ENCODE results near the gene SH3BP4. TPM values are rescaled to one million over a fixed set of nuclear protein-coding genes. Genes with fewer than 3 reads are reported as not detected.

Gene SH3BP4
- total and polyA plus RNA-seq, 10 of the 15 experiments (the other 5 are each of a cell fraction or from before 2014, with no cell fraction given), result 0.03 to 0.36 TPM; not detected in 8

DNA sequence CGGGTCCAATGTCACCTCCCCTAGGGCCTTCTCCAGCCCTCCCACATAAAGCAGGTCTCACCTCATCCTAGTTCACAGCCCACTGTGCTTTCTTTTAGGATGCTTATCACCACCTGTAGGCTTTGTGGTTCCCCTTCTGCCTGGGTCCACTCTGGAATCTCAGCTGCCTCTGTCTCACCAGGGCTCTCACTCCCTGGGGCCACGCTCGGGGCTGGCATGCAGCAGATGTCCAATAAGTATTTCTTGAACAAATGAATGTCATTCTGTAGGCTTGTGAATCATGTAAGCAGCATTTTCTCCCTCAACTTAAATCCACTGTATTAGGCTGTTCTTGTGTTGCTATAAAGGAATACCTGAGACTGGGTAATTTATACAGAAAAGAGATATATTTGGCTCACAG is 4.3 kb upstream of the SH3BP4 start:
- WGBS (ENCODE audit: insufficient coverage, insufficient replicate concordance, low lambda C conversion rate, missing lambda C conversion rate), result 2% methylated on average over 3 of the region's 3 CpGs
- H2AFZ ChIP-seq (ENCODE audit: control insufficient read depth, low read depth, low read length), result no peak overlapping the region
- no peak for TF ChIP-seq HDAC6 (IDR thresholded peaks at IDR 0.05; ENCODE audit: unreplicated experiment)
- no peak for TF ChIP-seq TARDBP (IDR thresholded peaks at IDR 0.05; ENCODE audit: borderline replicate concordance)
- no peak for TF ChIP-seq STAT3 (IDR thresholded peaks at IDR 0.05; ENCODE audit: low read depth, low read length)
- no peak for TF ChIP-seq BHLHE40 (IDR thresholded peaks at IDR 0.05; ENCODE audit: borderline replicate concordance in 1 of 2, low read depth in 2 of 2, low read length in 1 of 2)
- no peak for TF ChIP-seq POLR2AphosphoS5 (IDR thresholded peaks at IDR 0.05; ENCODE audit: low read length)
- no peak for TF ChIP-seq NFYA (IDR thresholded peaks at IDR 0.05; ENCODE audit: borderline replicate concordance, low read depth, low read length)
- TF ChIP-seq EP300 (IDR thresholded peaks at IDR 0.05; ENCODE audit: borderline replicate concordance in 1 of 2, control insufficient read depth in 1 of 2, low read depth in 2 of 2, low read length in 2 of 2), result no peak
- TF ChIP-seq MTA3 (IDR thresholded peaks at IDR 0.05; ENCODE audit: borderline replicate concordance, low read length), result no peak
- no peak for TF ChIP-seq TBL1XR1 (IDR thresholded peaks at IDR 0.05; ENCODE audit: low read depth, low read length)
- TF ChIP-seq SREBF2 (IDR thresholded peaks at IDR 0.05; ENCODE audit: low read length), result no peak
- TF ChIP-seq MTA2 (IDR thresholded peaks at IDR 0.05; ENCODE audit: low read depth), result no peak
- TF ChIP-seq, protein P1, sequence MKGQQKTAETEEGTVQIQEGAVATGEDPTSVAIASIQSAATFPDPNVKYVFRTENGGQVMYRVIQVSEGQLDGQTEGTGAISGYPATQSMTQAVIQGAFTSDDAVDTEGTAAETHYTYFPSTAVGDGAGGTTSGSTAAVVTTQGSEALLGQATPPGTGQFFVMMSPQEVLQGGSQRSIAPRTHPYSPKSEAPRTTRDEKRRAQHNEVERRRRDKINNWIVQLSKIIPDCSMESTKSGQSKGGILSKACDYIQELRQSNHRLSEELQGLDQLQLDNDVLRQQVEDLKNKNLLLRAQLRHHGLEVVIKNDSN (IDR thresholded peaks at IDR 0.05; ENCODE audit: borderline replicate concordance, extremely low read length, insufficient read depth, low read depth, low read length), result no peak
- no peak for TF ChIP-seq NRF1 (conservative IDR thresholded peaks at IDR 0.05; ENCODE audit: low read depth, low read length)
- TF ChIP-seq YY1 (IDR thresholded peaks at IDR 0.05; ENCODE audit: low read depth, low read length), result no peak
- TF ChIP-seq ZNF24 (IDR thresholded peaks at IDR 0.05), result no peak
- no peak overlapping the region for H3K27ac ChIP-seq (ENCODE audit: control insufficient read depth, insufficient read depth)
- no peaks in the 10 kb centered on the region for H3K79me2 ChIP-seq (ENCODE audit: control insufficient read depth, insufficient read depth, low read length)
- no peaks in the 10 kb centered on the region for H3K36me3 ChIP-seq (ENCODE audit: control insufficient read depth in 2 of 2, insufficient read depth in 2 of 2, low read length in 1 of 2)
- ATAC-seq, result no peak
- no peak for DNase-seq (ENCODE audit: low read depth, low spot score)
- no peak overlapping the region for H3K4me3 ChIP-seq
- BruUV-seq (replicated peaks), result no TSS peak
- H4K20me1 ChIP-seq (ENCODE audit: control insufficient read depth, insufficient read depth), result no peaks in the 10 kb centered on the region
- FAIRE-seq, result no peak
- RAD21 ChIA-PET (ENCODE audit: unreplicated experiment), result no interaction called here
- no peak overlapping the region for H3K9ac ChIP-seq (ENCODE audit: control insufficient read depth, insufficient read depth, low read length)
- no peaks in the 10 kb centered on the region; a peak in 1 of 4 replicates for H3K27me3 ChIP-seq (replicated peaks in 1 of 2; ENCODE audit: control insufficient read depth in 2 of 2, insufficient read depth in 2 of 2, low read length in 1 of 2)
- H3K4me1 ChIP-seq (ENCODE audit: control insufficient read depth, insufficient read depth, low read length), result no peaks in the 10 kb centered on the region
- intact Hi-C loops (cut with micrococcal nuclease; ENCODE audit: unreplicated experiment), result no loop called here
- POLR2A ChIA-PET, result no interaction called here
- H3K4me2 ChIP-seq (ENCODE audit: control insufficient read depth, insufficient read depth), result no peak overlapping the region
- CTCF ChIA-PET, result no interaction called here
- SMC1A ChIA-PET (ENCODE audit: uncharacterized antibody, unreplicated experiment), result no interaction called here
- H3K9me3 ChIP-seq (replicated peaks; ENCODE audit: control insufficient read depth, insufficient read depth, low read length), result no peaks in the 10 kb centered on the region
- in situ Hi-C loops (cut with MboI), result no loop called here

All from GM12878 (cell line).